AG10803 (cell line): Measurements from ENCODE around the gene TSPYL2.

ENCODE experiments used
- DNase-seq: peaks from one replicate; pipeline ENCODE4 v3.0.0; 2010; ENCODE audit warnings: low read depth
- H3K4me3 ChIP-seq: 2 replicates; pipeline ENCODE4 v1.5.1; 2011; ENCODE audit warnings: mild to moderate bottlenecking, low read length, control low read depth
- TF ChIP-seq, protein P1 (sequence below): conservative IDR thresholded peaks from 2 replicates; pipeline ENCODE4 v1.5.1; 2011; ENCODE audit warnings: mild to moderate bottlenecking, low read length, control low read depth, inconsistent platforms

The TSPYL2 gene

DNA sequence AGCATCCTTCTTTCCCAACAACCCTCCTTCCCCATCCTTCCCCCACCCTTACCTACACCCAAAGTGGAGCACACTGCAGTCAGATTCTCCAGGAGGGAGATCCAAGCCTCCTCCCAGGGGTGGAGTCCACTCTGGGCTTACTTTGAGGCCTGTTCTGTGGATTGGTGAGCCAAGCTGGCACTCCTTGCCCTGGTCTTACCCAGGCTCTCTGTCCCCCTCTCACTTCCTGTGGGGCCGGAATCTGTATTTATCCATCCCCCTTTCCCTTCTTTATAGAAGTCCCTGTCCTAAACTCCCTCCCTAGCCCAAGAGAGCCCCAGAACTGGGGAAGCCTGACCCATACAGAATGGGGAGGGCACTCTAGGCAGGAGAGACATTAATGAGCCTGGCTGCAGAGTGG is 3.2 kb upstream of the TSPYL2 start:
- no peak overlapping the region for H3K4me3 ChIP-seq
- DNase-seq, result no peak
- TF ChIP-seq, protein P1, sequence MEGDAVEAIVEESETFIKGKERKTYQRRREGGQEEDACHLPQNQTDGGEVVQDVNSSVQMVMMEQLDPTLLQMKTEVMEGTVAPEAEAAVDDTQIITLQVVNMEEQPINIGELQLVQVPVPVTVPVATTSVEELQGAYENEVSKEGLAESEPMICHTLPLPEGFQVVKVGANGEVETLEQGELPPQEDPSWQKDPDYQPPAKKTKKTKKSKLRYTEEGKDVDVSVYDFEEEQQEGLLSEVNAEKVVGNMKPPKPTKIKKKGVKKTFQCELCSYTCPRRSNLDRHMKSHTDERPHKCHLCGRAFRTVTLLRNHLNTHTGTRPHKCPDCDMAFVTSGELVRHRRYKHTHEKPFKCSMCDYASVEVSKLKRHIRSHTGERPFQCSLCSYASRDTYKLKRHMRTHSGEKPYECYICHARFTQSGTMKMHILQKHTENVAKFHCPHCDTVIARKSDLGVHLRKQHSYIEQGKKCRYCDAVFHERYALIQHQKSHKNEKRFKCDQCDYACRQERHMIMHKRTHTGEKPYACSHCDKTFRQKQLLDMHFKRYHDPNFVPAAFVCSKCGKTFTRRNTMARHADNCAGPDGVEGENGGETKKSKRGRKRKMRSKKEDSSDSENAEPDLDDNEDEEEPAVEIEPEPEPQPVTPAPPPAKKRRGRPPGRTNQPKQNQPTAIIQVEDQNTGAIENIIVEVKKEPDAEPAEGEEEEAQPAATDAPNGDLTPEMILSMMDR, result no peak

DNA sequence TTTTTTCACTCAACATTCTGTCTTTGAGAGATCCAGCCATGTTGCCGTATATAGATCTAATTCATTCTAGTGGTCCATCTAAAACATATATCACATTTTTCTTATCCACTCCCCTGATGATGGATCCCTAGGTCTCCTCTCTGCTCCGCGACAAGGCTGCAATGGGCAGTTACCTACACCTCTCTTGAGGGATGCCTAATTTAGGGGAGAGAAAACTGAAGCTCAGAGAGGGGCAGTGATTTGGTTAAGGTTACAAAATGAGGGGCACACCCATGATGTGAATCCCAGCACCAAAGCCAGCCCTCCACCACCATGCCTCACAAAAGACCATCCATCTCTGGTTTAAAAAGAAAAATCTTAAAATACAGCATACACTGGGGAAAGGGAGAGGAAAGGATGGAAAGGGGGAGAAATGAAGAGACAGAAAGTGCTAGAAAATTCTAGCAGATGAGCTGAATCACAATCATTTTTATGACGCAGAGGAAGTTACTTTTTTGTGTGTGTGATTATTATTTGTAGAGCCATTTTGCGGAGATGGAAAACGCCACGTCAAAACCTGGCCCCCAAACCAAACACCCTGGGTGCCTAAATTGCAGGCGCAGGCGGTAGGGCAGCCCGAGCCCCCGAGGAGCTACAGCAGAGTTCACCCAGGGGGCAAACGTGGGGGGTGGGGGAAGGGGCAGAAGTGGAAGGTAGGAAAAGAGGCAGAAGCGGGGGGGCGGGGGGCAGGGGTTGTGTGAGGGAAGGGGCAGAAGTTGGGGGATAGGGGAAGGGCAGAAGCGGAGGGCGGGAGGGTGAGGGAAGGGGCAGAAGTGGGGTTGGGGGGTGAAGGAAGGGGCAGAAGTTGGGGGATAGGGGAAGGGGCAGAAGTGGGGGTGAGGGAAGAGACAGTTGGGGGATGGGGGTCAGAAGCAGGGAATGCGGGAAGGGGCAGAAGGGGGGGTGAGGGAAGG is 1.3 kb upstream of the TSPYL2 start:
- no peak for DNase-seq
- peak overlapping the region; percentile 35 for H3K4me3 ChIP-seq
- TF ChIP-seq, protein P1, result no peak

DNA sequence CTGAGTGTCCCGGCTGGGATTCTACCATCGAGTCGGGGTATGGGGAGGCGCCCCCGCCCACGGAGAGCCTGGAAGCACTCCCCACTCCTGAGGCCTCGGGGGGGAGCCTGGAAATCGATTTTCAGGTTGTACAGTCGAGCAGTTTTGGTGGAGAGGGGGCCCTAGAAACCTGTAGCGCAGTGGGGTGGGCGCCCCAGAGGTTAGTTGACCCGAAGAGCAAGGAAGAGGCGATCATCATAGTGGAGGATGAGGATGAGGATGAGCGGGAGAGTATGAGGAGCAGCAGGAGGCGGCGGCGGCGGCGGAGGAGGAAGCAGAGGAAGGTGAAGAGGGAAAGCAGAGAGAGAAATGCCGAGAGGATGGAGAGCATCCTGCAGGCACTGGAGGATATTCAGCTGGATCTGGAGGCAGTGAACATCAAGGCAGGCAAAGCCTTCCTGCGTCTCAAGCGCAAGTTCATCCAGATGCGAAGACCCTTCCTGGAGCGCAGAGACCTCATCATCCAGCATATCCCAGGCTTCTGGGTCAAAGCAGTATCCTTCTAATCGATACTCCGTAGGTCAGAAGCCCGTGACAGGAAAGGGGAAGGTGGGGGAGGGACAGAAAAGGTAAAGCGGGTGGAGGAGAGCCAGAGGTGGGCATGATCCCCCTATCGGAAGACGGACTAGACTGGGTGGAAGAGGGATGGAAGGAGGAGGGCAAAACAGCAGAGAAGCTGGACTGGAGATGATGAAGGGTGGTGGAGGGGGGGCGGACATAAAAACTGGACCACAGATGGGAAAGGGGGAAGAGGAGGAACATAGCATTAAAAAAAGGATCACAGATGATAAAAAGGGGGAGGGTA is 828 bp downstream of the TSPYL2 start:
- peak overlapping the region; percentile 70 for H3K4me3 ChIP-seq
- TF ChIP-seq, protein P1, result no peak
- no peak for DNase-seq

DNA sequence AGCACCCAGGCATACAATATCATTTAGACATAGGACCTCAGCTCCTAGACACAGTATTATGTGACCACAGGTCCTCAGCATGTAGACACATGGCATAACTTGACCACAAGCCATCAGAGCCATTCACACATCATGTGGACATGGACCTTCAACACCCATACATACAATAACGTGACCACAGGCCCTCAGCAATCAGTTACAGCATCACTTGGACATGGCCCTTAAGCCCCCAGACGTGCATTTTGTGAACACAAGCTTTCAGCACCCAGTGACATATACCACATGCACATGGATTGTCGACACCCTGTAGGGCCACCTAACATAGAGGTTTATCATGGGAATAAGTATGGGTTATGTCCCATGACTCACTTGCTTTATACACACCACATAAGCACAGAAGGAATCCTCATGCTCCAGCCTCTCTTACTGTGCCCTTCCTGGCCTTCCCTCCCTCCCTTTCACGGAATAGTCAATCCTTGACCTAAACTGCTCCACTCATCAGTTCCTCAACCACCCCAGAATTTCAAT is 1.9 kb downstream of the TSPYL2 start:
- H3K4me3 ChIP-seq, result no peak overlapping the region; the same call in 1 of the 2 replicates
- no peak for DNase-seq
- TF ChIP-seq, protein P1, result no peak

DNA sequence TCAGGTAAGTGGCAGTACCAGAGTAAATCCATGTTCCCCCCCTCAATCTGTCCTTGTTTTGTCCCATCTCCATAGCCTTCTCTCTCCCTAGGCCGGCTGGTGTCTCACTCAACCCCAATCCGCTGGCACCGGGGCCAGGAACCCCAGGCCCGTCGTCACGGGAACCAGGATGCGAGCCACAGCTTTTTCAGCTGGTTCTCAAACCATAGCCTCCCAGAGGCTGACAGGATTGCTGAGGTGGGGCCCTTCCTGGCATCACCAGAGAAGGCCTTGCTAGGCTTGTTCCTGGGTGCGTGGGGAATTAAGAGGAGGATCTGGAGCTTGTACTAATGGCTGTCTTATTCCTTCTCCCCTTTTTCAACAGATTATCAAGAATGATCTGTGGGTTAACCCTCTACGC is 2.7 kb downstream of the TSPYL2 start:
- H3K4me3 ChIP-seq, result no peak overlapping the region
- DNase-seq, result no peak
- TF ChIP-seq, protein P1, result no peak

DNA sequence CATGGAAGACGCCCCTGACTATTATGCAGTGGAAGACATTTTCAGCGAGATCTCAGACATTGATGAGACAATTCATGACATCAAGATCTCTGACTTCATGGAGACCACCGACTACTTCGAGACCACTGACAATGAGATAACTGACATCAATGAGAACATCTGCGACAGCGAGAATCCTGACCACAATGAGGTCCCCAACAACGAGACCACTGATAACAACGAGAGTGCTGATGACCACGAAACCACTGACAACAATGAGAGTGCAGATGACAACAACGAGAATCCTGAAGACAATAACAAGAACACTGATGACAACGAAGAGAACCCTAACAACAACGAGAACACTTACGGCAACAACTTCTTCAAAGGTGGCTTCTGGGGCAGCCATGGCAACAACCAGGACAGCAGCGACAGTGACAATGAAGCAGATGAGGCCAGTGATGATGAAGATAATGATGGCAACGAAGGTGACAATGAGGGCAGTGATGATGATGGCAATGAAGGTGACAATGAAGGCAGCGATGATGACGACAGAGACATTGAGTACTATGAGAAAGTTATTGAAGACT is 3.6 kb downstream of the TSPYL2 start:
- no peak for DNase-seq
- TF ChIP-seq, protein P1, result no peak
- no peak overlapping the region for H3K4me3 ChIP-seq
